ENCODE measurements around the gene NEUROD6. TPM values are rescaled to one million over a fixed set of nuclear protein-coding genes. Genes with fewer than 3 reads are reported as not detected.

Gene NEUROD6
- polyA plus RNA-seq, 1 donor from 2014 or later = not detected

DNA sequence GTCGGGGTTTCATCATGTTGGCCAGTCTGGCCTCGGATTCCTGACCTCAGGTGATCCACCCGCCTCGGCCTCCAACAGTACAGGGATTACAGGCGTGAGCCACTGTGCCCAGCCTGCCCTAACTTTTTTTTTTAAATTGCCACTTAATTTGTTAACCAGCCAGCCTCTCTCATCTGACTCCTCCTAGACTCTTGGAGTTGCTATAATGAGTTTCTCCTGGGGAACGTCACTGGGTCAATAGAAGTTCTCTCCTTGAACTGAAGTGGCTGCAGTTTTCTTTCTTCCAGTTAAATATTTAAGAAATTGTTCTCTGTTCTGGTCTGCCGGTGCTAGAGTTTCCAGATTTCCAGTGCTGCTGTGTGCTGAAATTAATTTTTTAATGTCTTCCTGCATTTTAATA is 27.6 kb downstream of the NEUROD6 start:
- H3K27me3 ChIP-seq (ENCODE audit: insufficient read depth, low read depth, low read length) = no peaks in the 10 kb centered on the region
- no peak overlapping the region for H3K9ac ChIP-seq (ENCODE audit: low read length)
- no peaks in the 10 kb centered on the region for H3K79me2 ChIP-seq (replicated peaks; ENCODE audit: insufficient read depth, low read length)
- no peak overlapping the region for H3K27ac ChIP-seq (ENCODE audit: low read length)
- no peaks in the 10 kb centered on the region for H3K9me2 ChIP-seq (ENCODE audit: insufficient read depth, low read length)
- H3K9me3 ChIP-seq (ENCODE audit: low read length) = no peaks in the 10 kb centered on the region
- no peaks in the 10 kb centered on the region for H3F3A ChIP-seq (ENCODE audit: insufficient read depth, low read length, poor library complexity, severe bottlenecking)
- H3K4me3 ChIP-seq (ENCODE audit: low read length) = no peak overlapping the region
- no peaks in the 10 kb centered on the region for H3K36me3 ChIP-seq (ENCODE audit: insufficient read depth, low read length)
- no peak overlapping the region for H3K4me2 ChIP-seq (ENCODE audit: low read length)
- TF ChIP-seq RAD21 (conservative IDR thresholded peaks at IDR 0.05) = no peak
- TF ChIP-seq SMC3 (conservative IDR thresholded peaks at IDR 0.05; ENCODE audit: poor library complexity) = no peak
- TF ChIP-seq MXI1 (conservative IDR thresholded peaks at IDR 0.05; ENCODE audit: poor library complexity, severe bottlenecking) = no peak
- no peak for TF ChIP-seq EZH2 (IDR thresholded peaks at IDR 0.05; ENCODE audit: borderline replicate concordance, insufficient read depth, low read length, poor library complexity, severe bottlenecking)
- TF ChIP-seq TAF1 (IDR thresholded peaks at IDR 0.05; ENCODE audit: low read depth) = no peak
- TF ChIP-seq EP300 (conservative IDR thresholded peaks at IDR 0.05; ENCODE audit: poor library complexity, severe bottlenecking) = no peak
- TF ChIP-seq, protein P1, sequence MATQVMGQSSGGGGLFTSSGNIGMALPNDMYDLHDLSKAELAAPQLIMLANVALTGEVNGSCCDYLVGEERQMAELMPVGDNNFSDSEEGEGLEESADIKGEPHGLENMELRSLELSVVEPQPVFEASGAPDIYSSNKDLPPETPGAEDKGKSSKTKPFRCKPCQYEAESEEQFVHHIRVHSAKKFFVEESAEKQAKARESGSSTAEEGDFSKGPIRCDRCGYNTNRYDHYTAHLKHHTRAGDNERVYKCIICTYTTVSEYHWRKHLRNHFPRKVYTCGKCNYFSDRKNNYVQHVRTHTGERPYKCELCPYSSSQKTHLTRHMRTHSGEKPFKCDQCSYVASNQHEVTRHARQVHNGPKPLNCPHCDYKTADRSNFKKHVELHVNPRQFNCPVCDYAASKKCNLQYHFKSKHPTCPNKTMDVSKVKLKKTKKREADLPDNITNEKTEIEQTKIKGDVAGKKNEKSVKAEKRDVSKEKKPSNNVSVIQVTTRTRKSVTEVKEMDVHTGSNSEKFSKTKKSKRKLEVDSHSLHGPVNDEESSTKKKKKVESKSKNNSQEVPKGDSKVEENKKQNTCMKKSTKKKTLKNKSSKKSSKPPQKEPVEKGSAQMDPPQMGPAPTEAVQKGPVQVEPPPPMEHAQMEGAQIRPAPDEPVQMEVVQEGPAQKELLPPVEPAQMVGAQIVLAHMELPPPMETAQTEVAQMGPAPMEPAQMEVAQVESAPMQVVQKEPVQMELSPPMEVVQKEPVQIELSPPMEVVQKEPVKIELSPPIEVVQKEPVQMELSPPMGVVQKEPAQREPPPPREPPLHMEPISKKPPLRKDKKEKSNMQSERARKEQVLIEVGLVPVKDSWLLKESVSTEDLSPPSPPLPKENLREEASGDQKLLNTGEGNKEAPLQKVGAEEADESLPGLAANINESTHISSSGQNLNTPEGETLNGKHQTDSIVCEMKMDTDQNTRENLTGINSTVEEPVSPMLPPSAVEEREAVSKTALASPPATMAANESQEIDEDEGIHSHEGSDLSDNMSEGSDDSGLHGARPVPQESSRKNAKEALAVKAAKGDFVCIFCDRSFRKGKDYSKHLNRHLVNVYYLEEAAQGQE (IDR thresholded peaks at IDR 0.05; ENCODE audit: borderline replicate concordance) = no peak
- TF ChIP-seq, protein P2, sequence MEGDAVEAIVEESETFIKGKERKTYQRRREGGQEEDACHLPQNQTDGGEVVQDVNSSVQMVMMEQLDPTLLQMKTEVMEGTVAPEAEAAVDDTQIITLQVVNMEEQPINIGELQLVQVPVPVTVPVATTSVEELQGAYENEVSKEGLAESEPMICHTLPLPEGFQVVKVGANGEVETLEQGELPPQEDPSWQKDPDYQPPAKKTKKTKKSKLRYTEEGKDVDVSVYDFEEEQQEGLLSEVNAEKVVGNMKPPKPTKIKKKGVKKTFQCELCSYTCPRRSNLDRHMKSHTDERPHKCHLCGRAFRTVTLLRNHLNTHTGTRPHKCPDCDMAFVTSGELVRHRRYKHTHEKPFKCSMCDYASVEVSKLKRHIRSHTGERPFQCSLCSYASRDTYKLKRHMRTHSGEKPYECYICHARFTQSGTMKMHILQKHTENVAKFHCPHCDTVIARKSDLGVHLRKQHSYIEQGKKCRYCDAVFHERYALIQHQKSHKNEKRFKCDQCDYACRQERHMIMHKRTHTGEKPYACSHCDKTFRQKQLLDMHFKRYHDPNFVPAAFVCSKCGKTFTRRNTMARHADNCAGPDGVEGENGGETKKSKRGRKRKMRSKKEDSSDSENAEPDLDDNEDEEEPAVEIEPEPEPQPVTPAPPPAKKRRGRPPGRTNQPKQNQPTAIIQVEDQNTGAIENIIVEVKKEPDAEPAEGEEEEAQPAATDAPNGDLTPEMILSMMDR (IDR thresholded peaks at IDR 0.05; ENCODE audit: poor library complexity, severe bottlenecking) = no peak
- TF ChIP-seq POLR2AphosphoS5 (IDR thresholded peaks at IDR 0.05) = no peak
- H4K20me1 ChIP-seq (ENCODE audit: insufficient read depth) = no peaks in the 10 kb centered on the region
- H2AFZ ChIP-seq (ENCODE audit: low read depth, low read length) = no peak overlapping the region

DNA sequence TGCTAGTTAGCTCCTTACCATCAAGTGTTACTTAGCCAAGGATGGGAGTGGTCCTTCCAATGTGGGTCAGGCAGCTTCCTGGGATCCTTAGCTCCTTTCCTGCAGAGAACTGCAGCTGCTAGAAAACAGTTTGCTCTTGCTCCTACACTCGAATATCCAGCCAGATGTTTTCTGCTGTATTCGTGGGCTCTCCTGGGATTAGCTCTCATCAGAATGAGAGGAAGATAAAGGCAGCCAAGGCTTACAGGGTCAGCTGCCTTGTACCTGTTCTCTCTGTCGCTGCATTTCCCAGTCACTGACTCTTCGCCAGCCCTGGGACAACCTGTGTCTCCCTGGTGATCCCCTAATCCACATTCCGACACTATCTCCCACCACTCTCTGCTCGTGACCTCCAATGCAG is 29.0 kb downstream of the NEUROD6 start:
- no peak overlapping the region for H2AFZ ChIP-seq (ENCODE audit: low read depth, low read length)
- no peak for TF ChIP-seq EP300 (conservative IDR thresholded peaks at IDR 0.05; ENCODE audit: poor library complexity, severe bottlenecking)
- no peak for TF ChIP-seq RAD21 (conservative IDR thresholded peaks at IDR 0.05)
- no peak for TF ChIP-seq SMC3 (conservative IDR thresholded peaks at IDR 0.05; ENCODE audit: poor library complexity)
- TF ChIP-seq, protein P2 (IDR thresholded peaks at IDR 0.05; ENCODE audit: poor library complexity, severe bottlenecking) = no peak
- no peak for TF ChIP-seq TAF1 (IDR thresholded peaks at IDR 0.05; ENCODE audit: low read depth)
- TF ChIP-seq, protein P1 (IDR thresholded peaks at IDR 0.05; ENCODE audit: borderline replicate concordance) = no peak
- TF ChIP-seq POLR2AphosphoS5 (IDR thresholded peaks at IDR 0.05) = no peak
- no peak for TF ChIP-seq MXI1 (conservative IDR thresholded peaks at IDR 0.05; ENCODE audit: poor library complexity, severe bottlenecking)
- TF ChIP-seq EZH2 (IDR thresholded peaks at IDR 0.05; ENCODE audit: borderline replicate concordance, insufficient read depth, low read length, poor library complexity, severe bottlenecking) = no peak
- H3K9me3 ChIP-seq (ENCODE audit: low read length) = no peaks in the 10 kb centered on the region
- H3K36me3 ChIP-seq (ENCODE audit: insufficient read depth, low read length) = no peaks in the 10 kb centered on the region
- no peaks in the 10 kb centered on the region for H4K20me1 ChIP-seq (ENCODE audit: insufficient read depth)
- H3K4me3 ChIP-seq (ENCODE audit: low read length) = no peak overlapping the region
- H3K27ac ChIP-seq (ENCODE audit: low read length) = no peak overlapping the region
- no peaks in the 10 kb centered on the region for H3K27me3 ChIP-seq (ENCODE audit: insufficient read depth, low read depth, low read length)
- H3K4me2 ChIP-seq (ENCODE audit: low read length) = no peak overlapping the region
- no peak overlapping the region for H3K9ac ChIP-seq (ENCODE audit: low read length)
- H3F3A ChIP-seq (ENCODE audit: insufficient read depth, low read length, poor library complexity, severe bottlenecking) = no peaks in the 10 kb centered on the region
- no peaks in the 10 kb centered on the region for H3K79me2 ChIP-seq (replicated peaks; ENCODE audit: insufficient read depth, low read length)
- no peaks in the 10 kb centered on the region for H3K9me2 ChIP-seq (ENCODE audit: insufficient read depth, low read length)
